Transverse colon (tissue), 4 donors: Measurements from ENCODE around the gene BORA.

Experiments
- CTCF ChIP-seq, 5 experiments: fragments of 200-600 bp in 3 of 5; fragments of 450-650 bp in 2 of 5; sonication (generic) in 3 of 5; IDR thresholded peaks; 1 replicate in 2 of 5; 2 replicates in 3 of 5; pipeline ENCODE4 v1.5.1; 2016 to 2017; ENCODE audit warnings: antibody characterized with exemption in 5 of 5, inconsistent platforms in 3 of 5, mild to moderate bottlenecking in 2 of 5, moderate library complexity in 1 of 5
- POLR2A ChIP-seq: fragments of 450-650 bp; IDR thresholded peaks from one replicate; pipeline ENCODE4 v1.6.1; 2016; ENCODE audit warnings: antibody characterized with exemption, mild to moderate bottlenecking, moderate library complexity
- POLR2AphosphoS5 ChIP-seq, 3 donors: sonication (generic); formaldehyde crosslinking; IDR thresholded peaks; one replicate each; pipeline ENCODE4 v1.6.1; 2016; ENCODE audit warnings: antibody characterized with exemption in 3 of 3

GRCh38 chr13:72792640-72793039 is 64.9 kb downstream of the BORA start:
- TF ChIP-seq CTCF (IDR thresholded peaks at IDR 0.05), result no peak
- TF ChIP-seq POLR2A, result no peak
- TF ChIP-seq POLR2AphosphoS5 (IDR thresholded peaks at IDR 0.05), result no peak
